IPS DF 6.9 (cell line): ENCODE results near the gene PARM1.

ENCODE experiments used
- DNase-seq: peaks from one replicate; pipeline ENCODE4 v3.0.0-alpha.2; 2013; ENCODE audit warnings: low read depth, low spot score
- H3K27ac ChIP-seq: one replicate; pipeline ENCODE4 v1.5.1; 2013; ENCODE audit warnings: low read length, control low read depth
- H3K27me3 ChIP-seq: 2 replicates; pipeline ENCODE4 v1.6.1; 2013; ENCODE audit warnings: mild to moderate bottlenecking, low read length; ENCODE audit not compliant: control insufficient read depth, insufficient read depth
- H3K36me3 ChIP-seq: 2 replicates; pipeline ENCODE4 v1.6.1; 2013; ENCODE audit warnings: low read length; ENCODE audit not compliant: control insufficient read depth, insufficient read depth
- H3K4me1 ChIP-seq: 2 replicates; pipeline ENCODE4 v1.6.1; 2013; ENCODE audit warnings: low read length; ENCODE audit not compliant: control insufficient read depth, insufficient read depth
- H3K4me3 ChIP-seq: 2 replicates; pipeline ENCODE4 v1.5.1; 2013; ENCODE audit warnings: mild to moderate bottlenecking, low read length
- H3K9me3 ChIP-seq: 2 replicates; pipeline ENCODE4 v1.6.1; 2013; ENCODE audit warnings: low read length, inconsistent platforms; ENCODE audit not compliant: control insufficient read depth, insufficient read depth
- WGBS: extraction: QIAGEN DNeasy Blood & Tissue Kit; methylation state at CpG from one replicate; pipeline ENCODE4 v1.1.7; 2013; ENCODE audit warnings: mixed read lengths, missing lambda C conversion rate; ENCODE audit not compliant: insufficient read length, insufficient coverage; 5-methylcytosine and 5-hydroxymethylcytosine counted together

The PARM1 gene

GRCh38 chr4:75005727-75006126 is 72.8 kb downstream of the PARM1 start:
- no peaks in the 10 kb centered on the region for H3K9me3 ChIP-seq
- no peak for DNase-seq
- no peaks in the 10 kb centered on the region; the same call in 1 of the 2 replicates for H3K4me1 ChIP-seq
- H3K36me3 ChIP-seq, result no peaks in the 10 kb centered on the region
- no peak overlapping the region for H3K27ac ChIP-seq
- WGBS, result no CpG with 5 or more reads among the region's 1 CpG
- no peaks in the 10 kb centered on the region for H3K27me3 ChIP-seq
- no peak overlapping the region for H3K4me3 ChIP-seq

GRCh38 chr4:75007891-75008290 is 75.0 kb downstream of the PARM1 start:
- peak; percentile 11 for DNase-seq
- Histone ChIP-seq H3K4me1 (no peaks in the 10 kb centered on the region; the same call in 1 of the 2 replicates), H3K27me3 (no peaks in the 10 kb centered on the region), H3K27ac (no peak overlapping the region), H3K9me3 (no peaks in the 10 kb centered on the region), H3K36me3 (no peaks in the 10 kb centered on the region), H3K4me3 (no peak overlapping the region)
- no CpG with 5 or more reads among the region's 3 CpGs for WGBS

- Histone ChIP-seq H3K9me3 (no peaks in the 10 kb centered on the region), H3K27me3 (no peaks in the 10 kb centered on the region), H3K27ac (no peak overlapping the region), H3K36me3 (no peaks in the 10 kb centered on the region), H3K4me3 (no peak overlapping the region), H3K4me1 (no peaks in the 10 kb centered on the region; the same call in 1 of the 2 replicates)
- no peak for DNase-seq
- no CpG with 5 or more reads among the region's 1 CpG for WGBS
Measured at GRCh38 chr4:75009138-75009537, 76.2 kb downstream of the PARM1 start.

GRCh38 chr4:75011131-75011795 is 78.3 kb downstream of the PARM1 start:
- H3K4me1 ChIP-seq, result no peaks in the 10 kb centered on the region
- no peaks in the 10 kb centered on the region for H3K36me3 ChIP-seq
- DNase-seq, result no peak
- no CpG with 5 or more reads among the region's 4 CpGs for WGBS
- H3K27me3 ChIP-seq, result no peaks in the 10 kb centered on the region
- no peak overlapping the region for H3K27ac ChIP-seq
- no peaks in the 10 kb centered on the region for H3K9me3 ChIP-seq
- no peak overlapping the region for H3K4me3 ChIP-seq

GRCh38 chr4:75015627-75016026 is 82.7 kb downstream of the PARM1 start:
- Histone ChIP-seq H3K4me3 (no peak overlapping the region), H3K9me3 (no peaks in the 10 kb centered on the region), H3K36me3 (no peaks in the 10 kb centered on the region), H3K27ac (no peak overlapping the region), H3K27me3 (no peaks in the 10 kb centered on the region), H3K4me1 (no peaks in the 10 kb centered on the region)
- WGBS, result no CpG with 5 or more reads among the region's 2 CpGs
- DNase-seq, result no peak

- DNase-seq, result no peak
- H3K4me3 ChIP-seq, result no peak overlapping the region
- H3K36me3 ChIP-seq, result no peaks in the 10 kb centered on the region
- H3K4me1 ChIP-seq, result no peaks in the 10 kb centered on the region
- WGBS, result no CpG with 5 or more reads among the region's 6 CpGs
- H3K9me3 ChIP-seq, result no peaks in the 10 kb centered on the region
- H3K27ac ChIP-seq, result no peak overlapping the region
- no peaks in the 10 kb centered on the region for H3K27me3 ChIP-seq
Measured at GRCh38 chr4:75016472-75016871, 83.6 kb downstream of the PARM1 start.

- Histone ChIP-seq H3K27me3 (no peaks in the 10 kb centered on the region), H3K36me3 (no peaks in the 10 kb centered on the region), H3K4me3 (no peak overlapping the region), H3K27ac (no peak overlapping the region), H3K4me1 (no peaks in the 10 kb centered on the region), H3K9me3 (no peaks in the 10 kb centered on the region)
- no peak for DNase-seq
- WGBS, result no CpG with 5 or more reads among the region's 3 CpGs
Measured at GRCh38 chr4:75018811-75019479, 86.0 kb downstream of the PARM1 start.

- no peak for DNase-seq
- H3K36me3 ChIP-seq, result no peaks in the 10 kb centered on the region
- no peak overlapping the region for H3K27ac ChIP-seq
Measured at GRCh38 chr4:75025431-75025830, 92.5 kb downstream of the PARM1 start.

GRCh38 chr4:75028196-75028854 is 95.4 kb downstream of the PARM1 start:
- Histone ChIP-seq H3K4me1 (no peaks in the 10 kb centered on the region), H3K9me3 (no peaks in the 10 kb centered on the region), H3K27me3 (no peaks in the 10 kb centered on the region), H3K4me3 (no peak overlapping the region), H3K27ac (no peak overlapping the region), H3K36me3 (no peaks in the 10 kb centered on the region)
- no CpG with 5 or more reads among the region's 6 CpGs for WGBS
- DNase-seq, result no peak

More at GRCh38 chr4:75025431-75025830, 92.5 kb downstream of the PARM1 start:
- no peaks in the 10 kb centered on the region for H3K9me3 ChIP-seq
- WGBS, result no CpG with 5 or more reads among the region's 5 CpGs
- H3K27me3 ChIP-seq, result no peaks in the 10 kb centered on the region
- H3K4me1 ChIP-seq, result no peaks in the 10 kb centered on the region
- no peak overlapping the region for H3K4me3 ChIP-seq

GRCh38 chr4:75030028-75030427 is 97.1 kb downstream of the PARM1 start:
- DNase-seq, result no peak
- Histone ChIP-seq H3K27me3 (no peaks in the 10 kb centered on the region), H3K9me3 (no peaks in the 10 kb centered on the region), H3K36me3 (no peaks in the 10 kb centered on the region), H3K27ac (no peak overlapping the region), H3K4me1 (no peaks in the 10 kb centered on the region), H3K4me3 (no peak overlapping the region)
- WGBS, result no CpG with 5 or more reads among the region's 1 CpG
